AML-193 (cell line): Measurements from ENCODE around the gene ANKRD11.
A peak's percentile ranks its signal among the peaks of the same experiment; 100 is the strongest.
"Not testable (repeated sequence)": the region's sequence is repeated elsewhere in the genome, so short reads cannot be mapped to it uniquely, and the experiment has no call there.

Source experiments
- DNase-seq, 2 experiments: peaks; one replicate each; lab custom pipeline; 2025; lab: John Stamatoyannopoulos, UW

The ANKRD11 gene

GRCh38 chr16:89481356-89481955 is 8.9 kb downstream of the ANKRD11 start:
- DNase-seq: no peak

GRCh38 chr16:89478576-89479221 is 11.7 kb downstream of the ANKRD11 start:
- no peak for DNase-seq

DNA sequence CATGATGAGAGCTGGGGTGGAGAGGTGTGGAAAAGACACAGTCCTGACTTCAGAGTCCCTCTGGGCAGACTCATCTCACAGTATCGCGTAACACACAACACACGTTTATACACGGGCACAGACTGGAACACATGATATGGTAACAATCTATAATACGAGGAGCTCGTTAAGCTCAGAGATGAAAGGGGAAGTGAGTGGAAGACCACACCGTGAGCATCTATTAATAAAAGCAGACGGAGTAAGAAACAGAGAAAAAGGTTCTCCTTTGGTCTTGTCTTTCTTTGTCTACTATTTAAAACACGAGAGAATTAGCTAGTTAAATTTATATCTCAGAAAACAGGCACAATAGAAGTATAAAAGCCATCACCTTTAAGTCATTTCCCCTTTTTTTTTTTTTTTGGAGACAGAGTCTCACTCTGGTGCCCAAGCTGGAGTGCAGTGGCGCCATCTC is 13.5 kb downstream of the ANKRD11 start:
- DNase-seq: no peak

- no peak for DNase-seq
Measured at GRCh38 chr16:89476379-89476778, 14.0 kb downstream of the ANKRD11 start.

DNA sequence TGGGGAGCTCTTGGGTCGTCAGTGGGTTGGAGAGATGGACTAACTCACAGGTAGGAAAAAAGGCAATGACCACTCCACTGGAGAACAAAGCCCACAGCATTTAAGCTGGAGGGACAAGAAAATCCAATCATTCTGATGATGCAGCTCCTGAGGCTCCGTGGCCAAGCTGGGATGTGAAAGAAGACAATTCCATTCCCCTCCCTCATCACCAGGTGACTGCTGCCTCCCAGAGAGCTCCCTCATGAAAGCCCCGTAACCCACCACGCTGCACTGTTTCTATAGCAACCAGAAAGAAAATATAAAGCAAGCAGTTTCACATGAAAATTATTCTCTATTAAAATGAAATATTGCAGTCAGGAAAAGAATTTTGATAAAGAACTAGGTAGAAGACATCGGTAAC is 15.2 kb downstream of the ANKRD11 start:
- no peak for DNase-seq

DNA sequence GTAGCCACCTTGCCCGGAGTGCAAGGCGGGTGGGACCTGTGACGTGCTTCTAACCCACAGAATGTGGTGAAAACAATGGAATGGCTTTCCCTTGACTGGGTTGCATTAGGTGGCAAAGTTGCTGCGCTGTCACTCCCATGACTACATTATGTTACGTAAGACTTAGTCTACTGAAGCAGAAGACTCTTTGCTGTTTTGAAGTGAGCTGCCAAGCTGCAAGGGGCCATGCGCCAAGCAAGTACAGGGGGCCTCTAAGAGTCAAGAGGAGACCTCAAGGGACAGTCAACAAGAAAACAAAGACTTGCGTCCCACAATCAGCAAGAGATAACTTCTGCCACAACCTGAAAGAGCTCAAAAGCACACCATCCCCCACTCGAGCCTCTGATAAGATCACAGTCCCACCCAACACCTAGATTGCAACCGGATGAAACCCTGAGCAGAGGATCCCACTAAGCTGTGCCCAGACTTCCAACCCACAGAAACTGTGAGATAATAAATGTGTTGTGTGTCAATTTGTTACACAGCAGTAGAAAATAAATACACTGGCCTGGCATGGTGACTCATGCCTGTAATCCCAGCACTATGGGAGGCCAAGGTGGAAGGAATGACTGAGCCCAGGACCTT is 16.5 kb downstream of the ANKRD11 start:
- peak; percentile 64 to 73 for DNase-seq

- DNase-seq: no peak
Measured at GRCh38 chr16:89473136-89473712, 17.1 kb downstream of the ANKRD11 start.

DNA sequence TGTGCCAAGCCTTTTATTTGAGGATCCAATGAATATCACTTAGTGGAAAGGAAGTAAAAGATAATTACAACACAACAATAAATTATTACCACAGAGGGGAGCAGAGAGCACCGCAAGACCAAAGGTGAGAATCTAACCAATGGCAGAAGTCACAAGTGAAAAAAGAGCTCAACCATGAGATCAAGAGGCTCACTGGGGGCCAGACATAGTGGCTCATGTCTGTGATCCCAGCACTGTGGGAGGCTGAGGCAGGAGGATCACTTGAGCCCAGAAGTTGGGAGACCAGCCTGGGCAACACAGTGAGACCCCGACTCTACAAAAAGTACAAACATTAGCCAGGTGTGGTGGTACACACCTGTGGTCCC is 17.7 kb downstream of the ANKRD11 start:
- peak in 1 of 2 experiments; percentile 22 for DNase-seq

- no peak for DNase-seq
Measured at GRCh38 chr16:89467382-89467781, 23.0 kb downstream of the ANKRD11 start.

GRCh38 chr16:89466920-89467319 is 23.4 kb downstream of the ANKRD11 start:
- no peak for DNase-seq

GRCh38 chr16:89463312-89463711 is 27.0 kb downstream of the ANKRD11 start:
- DNase-seq: not testable (repeated sequence)

- DNase-seq: not testable (repeated sequence)
Measured at GRCh38 chr16:89462639-89463038, 27.7 kb downstream of the ANKRD11 start.

DNA sequence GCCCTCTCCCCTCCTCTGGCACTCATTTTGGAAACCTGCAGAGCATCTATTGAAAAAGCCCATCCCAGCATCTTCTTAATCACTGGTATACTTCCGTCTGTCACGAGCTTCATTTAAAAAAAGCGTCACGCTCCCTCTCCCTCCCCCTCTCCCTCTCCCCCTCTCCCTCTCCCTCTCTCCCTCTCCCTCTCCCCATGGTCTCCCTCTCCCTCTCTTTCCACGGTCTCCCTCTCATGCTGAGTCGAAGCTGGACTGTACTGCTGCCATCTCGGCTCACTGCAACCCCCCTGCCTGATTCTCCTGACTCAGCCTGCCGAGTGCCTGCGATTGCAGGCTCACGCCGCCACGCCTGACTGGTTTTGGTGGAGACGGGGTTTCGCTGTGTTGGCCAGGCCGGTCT is 28.5 kb downstream of the ANKRD11 start:
- not testable (repeated sequence) for DNase-seq

GRCh38 chr16:89460556-89460955 is 29.8 kb downstream of the ANKRD11 start:
- DNase-seq: no peak

GRCh38 chr16:89458967-89459366 is 31.4 kb downstream of the ANKRD11 start:
- DNase-seq: no peak

- DNase-seq: no peak
Measured at GRCh38 chr16:89458551-89458950, 31.8 kb downstream of the ANKRD11 start.

- no peak for DNase-seq
Measured at GRCh38 chr16:89456419-89456959, 33.9 kb downstream of the ANKRD11 start.

DNA sequence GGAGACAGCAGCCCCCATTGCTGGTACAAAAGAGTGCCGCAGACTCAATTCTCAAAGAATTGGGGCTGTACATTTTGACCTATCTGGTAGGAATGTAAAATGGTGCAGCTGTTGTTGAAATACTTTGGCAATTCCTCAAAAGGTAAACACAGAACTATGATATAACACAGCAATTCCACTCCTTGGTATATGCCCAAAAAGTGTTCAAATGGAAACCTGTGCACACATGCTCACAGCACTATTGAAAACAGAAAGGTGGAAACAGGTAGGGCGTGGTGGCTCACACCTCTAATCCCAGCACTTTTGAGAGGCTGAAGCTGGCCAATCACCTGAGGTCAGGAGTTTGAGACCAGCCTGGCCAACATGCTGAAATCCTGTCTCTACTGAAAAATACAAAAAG is 34.7 kb downstream of the ANKRD11 start:
- no peak for DNase-seq

DNA sequence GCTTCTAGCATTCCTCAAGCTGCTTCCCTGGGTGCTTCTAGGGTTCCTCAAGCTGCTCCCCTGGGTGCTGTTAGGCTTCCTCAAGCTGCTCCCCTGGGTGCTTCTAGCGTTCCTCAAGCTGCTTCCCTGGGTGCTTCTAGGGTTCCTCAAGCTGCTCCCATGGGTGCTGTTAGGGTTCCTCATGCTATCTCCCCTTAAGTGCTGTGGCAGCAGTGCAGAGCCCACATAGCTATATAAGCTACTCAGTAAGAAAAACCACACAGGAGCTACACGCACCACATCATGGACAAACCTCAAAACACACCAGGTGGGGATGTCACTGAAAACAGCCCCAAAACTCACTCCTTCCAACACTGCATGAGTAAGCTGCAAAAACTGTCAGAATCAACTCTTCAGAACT is 35.2 kb downstream of the ANKRD11 start:
- DNase-seq: no peak

DNA sequence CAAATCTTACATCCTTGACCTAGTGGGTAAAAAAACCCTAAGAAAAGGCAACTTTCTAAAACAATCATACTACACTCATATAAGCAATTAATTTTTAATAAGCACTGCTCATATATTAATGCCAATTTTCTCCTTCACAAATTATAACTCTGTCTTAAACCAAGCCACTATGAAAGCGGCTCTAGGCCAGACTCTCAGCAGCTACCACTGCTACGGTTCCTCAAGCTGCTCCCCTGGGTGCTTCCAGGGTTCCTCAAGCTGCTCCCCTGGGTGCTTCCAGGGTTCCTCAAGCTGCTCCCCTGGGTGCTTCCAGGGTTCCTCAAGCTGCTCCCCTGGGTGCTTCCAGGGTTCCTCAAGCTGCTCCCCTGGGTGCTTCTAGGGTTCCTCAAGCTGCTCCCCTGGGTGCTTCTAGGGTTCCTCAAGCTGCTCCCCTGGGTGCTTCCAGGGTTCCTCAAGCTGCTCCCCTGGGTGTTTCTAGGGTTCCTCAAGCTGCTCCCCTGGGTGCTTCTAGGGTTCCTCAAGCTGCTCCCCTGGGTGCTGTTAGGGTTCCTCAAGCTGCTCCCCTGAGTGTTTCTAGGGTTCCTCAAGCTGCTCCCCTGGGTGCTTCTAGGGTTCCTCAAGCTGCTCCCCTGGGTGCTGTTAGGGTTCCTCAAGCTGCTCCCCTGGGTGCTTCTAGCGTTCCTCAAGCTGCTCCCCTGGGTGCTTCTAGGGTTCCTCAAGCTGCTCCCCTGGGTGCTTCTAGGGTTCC is 35.8 kb downstream of the ANKRD11 start:
- not testable (repeated sequence) for DNase-seq

GRCh38 chr16:89453501-89454321 is 36.6 kb downstream of the ANKRD11 start:
- DNase-seq: no peak
